ENCODE results near the gene CMTM8.

GRCh38 chr3:32404714-32405113 is 166.2 kb downstream of the CMTM8 start:
- TF ChIP-seq TAF1 (IDR thresholded peaks at IDR 0.05; ENCODE audit: borderline replicate concordance, low read depth, low read length) = no peak
- TF ChIP-seq POLR2AphosphoS2 (IDR thresholded peaks at IDR 0.05; ENCODE audit: low read depth, low read length) = no peak
- no peak for TF ChIP-seq ZNF274 (IDR thresholded peaks at IDR 0.05; ENCODE audit: insufficient read depth, insufficient read length)
- TF ChIP-seq EZH2 (IDR thresholded peaks at IDR 0.05; ENCODE audit: borderline replicate concordance, control insufficient read depth, low read depth, low read length) = no peak
- TF ChIP-seq USF1 (IDR thresholded peaks at IDR 0.05; ENCODE audit: borderline replicate concordance, extremely low read length, insufficient read depth, low read depth, low read length) = no peak
- TF ChIP-seq CTCF (IDR thresholded peaks at IDR 0.05 in 2 of 3, conservative IDR thresholded peaks at IDR 0.05 in 1 of 3; ENCODE audit: control insufficient read depth in 2 of 3, extremely low read depth in 1 of 3, insufficient read depth in 1 of 3, low read depth in 3 of 3, low read length in 3 of 3) = no peak
- no peak for TF ChIP-seq FOXM1 (IDR thresholded peaks at IDR 0.05; ENCODE audit: low read depth, low read length)
- no peak for TF ChIP-seq CUX1 (IDR thresholded peaks at IDR 0.05; ENCODE audit: insufficient replicate concordance, low read depth, low read length)
- no peak for TF ChIP-seq JUND (IDR thresholded peaks at IDR 0.05; ENCODE audit: low read depth, low read length)
- TF ChIP-seq MYC (IDR thresholded peaks at IDR 0.05; ENCODE audit: insufficient read depth, insufficient read length, insufficient replicate concordance, low read length, severe bottlenecking) = no peak
